GM08714 (cell line): Measurements from ENCODE around the gene FLT3.

Source experiments
- H3K4me3 ChIP-seq: fragments of 200-500 bp; sonication (Bioruptor generic); 2 replicates; pipeline ENCODE4 v1.5.1; 2014; ENCODE audit warnings: mild to moderate bottlenecking, low read length, inconsistent platforms
- ZNF274 ChIP-seq: IDR thresholded peaks from 2 replicates; pipeline ENCODE4 v1.6.1; 2012; ENCODE audit warnings: mild to moderate bottlenecking, low read depth, low read length

FLT3 gene

DNA sequence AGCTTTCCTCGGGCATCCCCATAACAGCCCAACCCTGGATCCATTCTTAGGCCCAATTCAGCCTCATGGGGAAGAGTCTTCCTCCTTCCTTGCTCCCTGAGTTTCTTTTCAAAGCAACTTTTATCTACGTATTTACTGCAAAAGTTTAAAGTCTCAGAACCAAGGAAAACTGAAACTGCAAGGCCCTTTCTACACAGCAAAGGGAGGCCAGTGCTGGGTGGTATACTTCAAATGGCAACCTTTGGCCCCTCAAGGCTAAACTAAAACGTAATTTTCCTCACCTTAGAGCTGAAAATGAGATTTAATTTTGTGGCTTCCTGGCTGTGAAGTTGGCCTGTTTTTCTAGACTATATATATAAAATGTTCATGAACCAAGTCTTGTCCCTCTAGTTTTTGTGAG, 136.9 kb downstream of the FLT3 start:
- TF ChIP-seq ZNF274 = no peak
- no peak overlapping the region for H3K4me3 ChIP-seq

DNA sequence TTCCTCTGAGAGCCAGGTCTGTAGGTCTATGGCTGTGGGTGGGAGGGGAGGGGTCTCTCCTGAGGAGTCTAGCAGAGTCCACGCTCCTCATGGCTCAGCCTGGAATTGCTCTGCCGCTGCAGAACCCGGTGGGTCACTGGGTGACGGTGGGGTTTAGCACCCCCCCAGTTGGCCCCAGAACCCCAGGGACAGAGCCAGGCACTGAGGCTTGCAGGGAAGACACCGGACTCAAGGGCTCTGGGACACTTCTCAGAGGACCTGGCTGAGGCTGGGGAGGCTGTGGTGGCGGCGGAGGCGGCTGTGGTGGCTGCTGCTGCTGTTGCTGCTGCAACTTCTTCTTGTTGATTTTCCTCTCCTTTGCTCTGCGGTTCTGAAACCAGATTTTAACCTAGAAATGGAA, 137.4 kb downstream of the FLT3 start:
- TF ChIP-seq ZNF274 = no peak
- no peak overlapping the region for H3K4me3 ChIP-seq

DNA sequence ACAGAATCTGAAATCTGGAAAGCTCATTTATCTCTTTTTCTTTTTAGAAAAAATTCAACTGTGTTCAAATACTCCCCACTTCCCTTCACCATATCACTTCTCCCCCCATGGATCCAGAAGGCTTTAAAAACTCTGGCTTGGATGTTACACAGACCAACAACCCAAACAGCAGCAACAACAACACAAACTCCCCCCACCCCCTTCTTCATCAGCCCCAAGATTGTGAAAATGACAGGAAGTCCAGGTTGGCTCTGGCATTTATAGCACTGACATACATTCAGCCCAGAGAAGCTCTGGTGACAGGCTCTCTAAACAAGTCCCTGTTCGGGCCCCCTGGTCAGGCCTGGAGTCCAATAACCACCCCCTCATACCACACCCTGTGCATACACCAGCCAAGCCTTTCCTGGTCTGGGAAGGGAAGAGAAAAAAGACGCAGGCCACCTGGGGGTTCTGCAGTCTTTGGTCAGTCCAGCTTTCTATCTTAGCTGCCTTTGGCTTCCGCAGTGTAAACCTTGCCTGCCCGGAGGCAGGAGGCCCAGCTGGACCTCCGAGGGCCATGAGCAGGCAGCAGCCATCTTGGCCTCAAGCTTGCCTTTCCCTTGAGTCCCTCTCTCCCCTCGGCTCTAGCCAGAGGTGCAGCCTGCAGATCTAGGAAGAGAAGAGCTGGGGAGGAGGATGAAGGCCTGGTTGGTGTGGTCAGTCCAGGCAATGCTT, 138.1 kb downstream of the FLT3 start:
- H3K4me3 ChIP-seq = no peak overlapping the region
- TF ChIP-seq ZNF274 = no peak

DNA sequence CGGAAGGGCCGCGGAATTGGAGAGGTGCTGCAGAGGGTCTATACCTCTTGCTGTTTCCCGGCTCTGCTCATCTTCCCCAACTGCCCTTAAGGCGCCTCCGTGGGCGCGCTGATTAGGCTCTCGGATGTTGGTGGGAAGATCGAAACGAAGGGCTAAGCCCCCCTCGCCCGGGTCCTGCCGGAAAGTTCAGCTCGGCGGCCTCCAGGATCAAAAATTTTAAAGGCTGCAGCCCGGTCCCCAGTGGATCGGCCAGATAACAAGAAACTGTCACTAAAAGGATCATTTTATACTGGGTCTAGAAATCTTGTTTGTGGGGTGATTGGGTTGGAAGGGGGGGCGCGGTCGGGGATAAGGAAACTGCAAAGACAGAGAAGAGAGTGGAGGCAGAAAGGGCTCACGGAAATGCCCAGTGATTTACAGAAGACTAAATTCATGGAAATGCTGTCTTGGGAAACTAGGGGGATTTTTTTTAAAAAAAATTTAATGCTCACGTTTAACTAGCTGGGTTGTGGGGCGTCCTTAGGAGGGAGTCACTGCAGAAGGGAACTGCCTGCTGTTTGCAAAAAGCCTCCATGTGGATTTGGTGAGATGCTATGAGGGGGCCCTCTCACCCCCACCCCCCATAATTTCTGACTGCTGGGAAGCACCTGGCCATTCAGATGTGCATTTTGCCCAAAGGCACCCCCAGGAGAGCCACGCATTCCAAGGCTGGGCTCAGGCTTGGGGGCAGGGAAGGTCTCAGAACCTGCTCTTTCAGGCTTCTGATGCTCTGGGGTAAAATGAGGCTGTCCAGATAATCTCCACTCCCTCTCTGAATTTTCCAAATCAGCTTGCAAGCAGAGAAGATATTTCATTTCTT, 138.9 kb downstream of the FLT3 start:
- H3K4me3 ChIP-seq = no peak overlapping the region; the same call in 1 of the 2 replicates

DNA sequence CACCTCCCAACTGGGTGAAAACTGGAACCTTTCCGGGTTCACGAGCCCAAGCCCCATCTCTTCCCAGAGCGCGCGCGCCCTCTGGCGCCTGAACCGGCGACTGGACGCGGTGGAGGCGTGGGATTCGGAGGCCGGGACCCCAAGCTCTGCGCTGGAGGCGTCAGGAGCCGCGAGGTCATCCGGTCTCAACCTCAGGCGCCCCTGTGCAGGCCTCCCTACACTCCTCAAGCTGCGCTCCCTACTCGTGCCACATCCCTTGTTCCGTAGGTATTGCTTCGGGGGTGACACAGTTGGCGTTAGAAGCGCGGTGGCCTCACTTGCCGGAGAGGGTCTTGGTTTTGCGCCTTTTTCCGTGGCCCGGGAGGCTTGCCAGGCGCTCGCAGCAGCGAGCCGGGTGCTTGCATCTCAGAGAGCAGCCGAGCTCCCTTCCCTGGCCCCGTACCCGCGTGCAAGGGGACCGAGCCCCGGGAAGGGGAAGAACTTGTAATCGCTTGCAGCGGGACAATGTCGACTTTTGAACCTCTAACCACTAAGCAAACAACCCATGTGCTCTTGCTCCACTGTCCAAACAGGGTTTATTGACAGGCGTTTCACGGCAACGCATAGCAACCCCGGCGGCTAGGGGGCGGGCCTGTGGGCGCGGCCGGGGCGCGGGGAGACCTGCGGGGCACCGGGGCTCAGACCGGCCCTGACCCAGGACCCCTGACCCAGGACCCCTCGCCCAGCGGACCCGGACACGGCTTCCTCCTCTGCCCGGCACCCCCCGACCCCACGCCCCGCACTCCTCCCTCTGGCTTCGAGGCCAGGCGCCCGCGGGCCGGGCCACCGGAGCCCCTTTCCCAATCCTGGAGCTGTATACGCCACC, 139.8 kb downstream of the FLT3 start:
- peak overlapping the region; percentile 21; the same call in 1 of the 2 replicates for H3K4me3 ChIP-seq
- no peak for TF ChIP-seq ZNF274

More for the DNA sequence above, 138.9 kb downstream of the FLT3 start:
- TF ChIP-seq ZNF274 = no peak

DNA sequence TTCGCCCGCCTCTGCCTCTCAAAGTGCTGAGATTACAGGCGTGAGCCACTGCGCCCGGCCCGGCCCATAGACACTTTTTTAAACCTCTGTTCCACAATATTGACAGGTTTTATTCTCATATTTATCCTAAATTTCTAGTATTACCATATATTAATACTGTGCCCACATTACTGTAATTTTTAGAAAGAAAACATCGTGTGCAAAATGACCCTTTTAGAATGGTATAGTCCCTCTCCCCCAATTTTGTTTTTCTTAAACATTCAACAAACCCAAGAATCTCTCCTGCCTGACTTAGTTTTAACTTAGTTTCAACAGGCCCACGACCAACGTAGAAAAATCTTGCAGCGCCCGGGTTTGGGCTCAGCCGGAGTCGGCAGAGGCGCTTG, 140.4 kb downstream of the FLT3 start:
- TF ChIP-seq ZNF274 = no peak
- no peak overlapping the region; the same call in 1 of the 2 replicates for H3K4me3 ChIP-seq

DNA sequence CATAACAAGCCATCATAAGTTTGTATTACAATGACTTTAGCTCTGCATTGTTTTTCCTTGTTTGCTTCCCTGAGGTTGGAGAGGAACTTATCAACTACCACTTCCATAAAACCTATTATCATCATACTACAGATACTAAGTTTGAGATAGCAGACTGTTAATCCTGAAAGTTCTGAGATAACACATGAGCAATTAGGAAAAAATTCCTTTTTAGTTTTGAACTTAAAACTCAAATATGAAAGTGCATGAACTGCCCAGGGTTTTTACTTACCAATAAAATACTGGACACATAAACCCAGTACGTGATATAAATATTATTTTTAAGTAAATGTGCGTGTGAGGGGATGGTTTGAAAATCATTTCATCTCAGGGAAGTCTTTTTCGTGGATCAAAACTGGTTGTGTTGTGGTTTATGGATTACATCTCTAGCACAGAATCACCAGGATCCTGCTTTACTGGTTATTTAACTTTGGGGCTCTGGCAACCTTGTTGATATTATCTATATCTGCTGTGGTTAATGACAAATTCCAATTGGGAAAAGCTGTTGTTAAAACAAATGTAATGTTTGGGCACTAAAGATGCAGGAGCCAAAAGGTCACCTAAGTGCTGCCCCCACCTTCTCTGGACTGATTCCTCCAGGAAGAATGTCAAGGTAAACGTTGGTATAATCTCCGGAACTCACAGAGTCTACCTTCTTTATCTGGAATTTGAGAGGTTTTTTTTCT, 143.6 kb downstream of the FLT3 start:
- no peak for TF ChIP-seq ZNF274
- H3K4me3 ChIP-seq = no peak overlapping the region

DNA sequence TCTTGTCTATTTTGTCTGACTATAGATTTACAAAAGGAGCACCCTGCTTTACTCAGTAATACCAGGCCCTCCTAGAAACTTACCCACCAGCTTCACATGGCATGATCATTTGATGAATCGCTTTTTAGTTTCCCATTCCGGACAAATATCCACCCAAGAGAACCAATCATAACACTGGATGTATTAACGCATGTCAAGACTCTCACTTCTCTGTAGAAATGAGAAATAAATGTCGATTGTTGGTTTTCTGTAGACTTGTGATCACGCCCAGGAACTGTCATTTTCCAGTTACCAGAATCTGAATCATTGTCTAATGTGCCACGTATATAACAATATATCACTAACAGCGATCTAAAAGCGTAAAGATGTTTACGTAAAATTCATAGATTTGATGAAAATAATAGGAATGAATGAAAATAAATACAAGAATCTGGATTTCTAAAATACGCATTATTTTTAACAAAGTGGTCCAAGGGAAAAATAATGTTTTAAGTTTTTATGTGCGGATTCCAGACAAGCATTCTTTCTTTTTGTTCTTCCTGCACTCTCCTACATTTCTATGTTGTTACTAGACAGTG, 145.3 kb downstream of the FLT3 start:
- TF ChIP-seq ZNF274 = no peak

DNA sequence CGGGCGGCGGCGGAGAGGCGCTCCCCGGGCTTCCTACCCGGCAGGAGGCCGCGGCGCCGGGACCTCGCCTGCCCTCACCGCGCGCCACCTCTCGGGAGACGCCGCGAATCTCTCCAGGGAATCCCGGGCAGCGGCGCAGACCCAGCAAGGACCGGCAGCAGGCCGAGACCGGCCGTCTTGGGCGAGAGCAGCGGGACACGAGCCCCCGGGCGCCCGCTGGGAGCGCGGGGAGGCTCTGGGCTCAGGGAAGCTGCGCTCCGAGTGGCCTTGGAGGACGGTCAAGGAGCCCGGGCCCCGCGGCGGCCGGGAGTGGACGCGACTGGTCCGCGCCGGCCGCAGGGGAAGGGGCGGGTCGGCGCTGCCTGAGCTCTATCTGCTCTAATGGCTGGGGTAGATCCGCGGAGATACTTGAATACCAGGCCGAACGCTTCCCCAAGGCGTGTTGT, 145.9 kb downstream of the FLT3 start:
- peak overlapping the region; percentile 54; the same call in 1 of the 2 replicates for H3K4me3 ChIP-seq
- no peak for TF ChIP-seq ZNF274

More for the DNA sequence above, 145.3 kb downstream of the FLT3 start:
- no peak overlapping the region for H3K4me3 ChIP-seq

DNA sequence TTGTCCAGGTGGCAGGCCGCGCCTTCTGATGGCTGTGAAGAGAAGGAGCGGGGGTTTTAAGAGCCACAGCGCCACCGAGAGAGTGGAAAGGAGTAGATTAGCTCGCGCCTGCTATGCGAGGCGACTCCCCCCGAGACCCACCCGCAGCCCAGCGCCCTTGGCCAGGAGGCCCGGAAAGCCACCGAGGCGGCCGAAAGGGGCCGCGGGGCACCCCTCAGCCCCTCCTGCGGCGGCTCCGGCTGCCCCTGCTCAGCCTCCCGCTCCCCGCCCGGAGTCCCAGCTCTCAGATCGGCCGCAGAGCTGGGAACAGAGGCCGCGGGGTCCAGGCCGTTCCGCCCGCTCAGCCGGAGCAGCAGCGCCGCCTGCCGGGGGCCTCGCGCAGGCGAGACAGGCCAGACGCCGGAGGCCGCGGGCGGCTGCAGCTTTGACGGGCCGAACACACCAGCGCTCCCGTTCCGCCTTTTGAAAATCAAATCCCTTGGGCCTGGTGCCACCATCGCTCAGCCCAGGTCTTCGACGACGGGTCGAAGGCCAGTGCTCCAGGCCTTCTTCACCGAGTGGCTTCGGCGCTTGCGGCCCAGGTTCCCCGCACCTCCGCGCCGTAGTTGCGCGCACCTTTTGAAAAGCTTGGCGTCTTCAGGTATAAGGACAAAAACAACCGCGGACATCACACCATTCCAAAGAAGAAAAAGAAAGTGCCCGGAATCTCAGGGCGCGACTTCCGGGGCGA, 146.5 kb downstream of the FLT3 start:
- peak overlapping the region; percentile 54; the same call in 1 of the 2 replicates for H3K4me3 ChIP-seq
- no peak for TF ChIP-seq ZNF274
